CD4-positive, alpha-beta T cell treated with Interleukin-15 for 1 hour (primary cell): ENCODE measurements around the gene HCK.

Experiments used
- DNase-seq: peaks from one replicate; pipeline ENCODE4 v3.0.0-alpha.2; 2020

Gene HCK

GRCh38 chr20:32031007-32031958, 20.8 kb upstream of the HCK start:
- peak; percentile 48 for DNase-seq

GRCh38 chr20:32033316-32033715, 18.7 kb upstream of the HCK start:
- DNase-seq, result no peak

GRCh38 chr20:32033721-32034120, 18.3 kb upstream of the HCK start:
- DNase-seq, result peak; percentile 34

GRCh38 chr20:32034581-32035425, 17.2 kb upstream of the HCK start:
- peak; percentile 79 for DNase-seq

- DNase-seq, result no peak
These were observed 16.6 kb upstream of the HCK start for GRCh38 chr20:32035426-32035779.

- DNase-seq, result no peak
These were observed 15.8 kb upstream of the HCK start for GRCh38 chr20:32036252-32036651.

GRCh38 chr20:32036716-32037485, 15.1 kb upstream of the HCK start:
- no peak for DNase-seq

- no peak for DNase-seq
These were observed 14.1 kb upstream of the HCK start for GRCh38 chr20:32037929-32038328.

- peak; percentile 78 for DNase-seq
These were observed 11.7 kb upstream of the HCK start for GRCh38 chr20:32040142-32040953.

- no peak for DNase-seq
These were observed 6.0 kb upstream of the HCK start for GRCh38 chr20:32045999-32046398.

- DNase-seq, result no peak
These were observed 1.7 kb upstream of the HCK start for GRCh38 chr20:32050324-32050841.

- DNase-seq, result peak; percentile 58
These were observed 1.0 kb upstream of the HCK start for GRCh38 chr20:32050851-32051556.

- no peak for DNase-seq
These were observed 337 bp upstream of the HCK start for GRCh38 chr20:32051720-32052089.

GRCh38 chr20:32052778-32053362, 828 bp downstream of the HCK start:
- peak; percentile 86 for DNase-seq

GRCh38 chr20:32053648-32054047, 1.6 kb downstream of the HCK start:
- no peak for DNase-seq

GRCh38 chr20:32056708-32057483, 4.9 kb downstream of the HCK start:
- peak; percentile 46 for DNase-seq

- DNase-seq, result no peak
These were observed 5.7 kb downstream of the HCK start for GRCh38 chr20:32057656-32058184.

- DNase-seq, result no peak
These were observed 7.1 kb downstream of the HCK start for GRCh38 chr20:32059189-32059588.

- DNase-seq, result peak; percentile 76
These were observed 10.7 kb downstream of the HCK start for GRCh38 chr20:32062776-32063170.

GRCh38 chr20:32063695-32064094, 11.7 kb downstream of the HCK start:
- DNase-seq, result peak; percentile 38
